GM12872 (cell line): ENCODE data around the gene BRME1.

ENCODE experiments used
- TF ChIP-seq, protein P1 (sequence below): IDR thresholded peaks from 3 replicates; pipeline ENCODE4 v1.5.1; 2011; ENCODE audit warnings: low read depth, mild to moderate bottlenecking, low read length, moderate library complexity; ENCODE audit not compliant: insufficient read depth

BRME1 gene

DNA sequence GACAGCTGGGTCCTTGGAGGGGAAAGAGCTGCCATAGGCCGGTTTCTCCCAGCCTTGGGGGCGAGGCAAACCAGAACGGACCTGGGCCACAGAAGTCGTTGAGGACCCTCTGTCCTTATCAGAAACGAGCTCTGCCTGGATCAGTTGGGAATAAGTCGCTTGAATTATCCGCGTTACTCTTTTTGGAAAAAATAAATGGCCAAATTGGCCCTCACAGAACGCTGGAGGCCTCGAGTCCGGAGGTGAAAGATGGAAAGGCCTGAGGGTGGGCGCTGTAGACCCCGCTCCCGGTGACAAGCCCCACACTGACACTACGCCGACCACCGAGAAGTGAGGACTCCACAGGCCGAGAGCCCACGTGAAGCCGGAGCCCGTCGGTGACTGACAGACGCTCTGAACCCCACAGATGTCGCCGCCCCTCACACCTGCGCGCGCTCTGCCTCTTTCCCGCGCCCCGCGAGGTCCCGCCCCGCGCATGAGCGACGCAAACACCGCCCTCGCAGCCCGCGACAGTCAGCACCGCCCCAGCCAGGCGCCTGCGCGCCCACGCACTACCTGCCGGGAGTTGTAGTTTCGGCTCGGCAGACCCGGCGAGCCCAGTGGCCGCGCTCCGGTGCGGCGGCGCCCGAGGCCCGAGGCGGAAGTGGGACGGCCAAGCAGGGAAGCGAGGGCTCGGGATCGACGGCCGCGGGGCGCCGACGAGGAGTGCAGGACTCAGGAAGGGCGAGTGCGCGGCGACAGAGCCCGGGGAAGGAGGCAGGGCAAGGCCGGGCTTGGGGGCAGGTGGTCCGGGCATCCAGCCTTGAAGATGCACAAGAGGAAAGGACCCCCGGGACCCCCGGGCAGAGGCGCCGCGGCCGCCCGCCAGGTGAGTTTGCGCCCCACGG is at the start of gene BRME1, which contains the start of gene CC2D1A:
Gene BRME1, minus strand, starts transcription at position 484 of the 887 bp plus-strand sequence. CDS start 1,225 bp downstream, outside the sequence.
Gene CC2D1A, plus strand, starts transcription at position 568 of the 887 bp plus-strand sequence. Its CDS starts 241 bp downstream, at position 809.
- TF ChIP-seq, protein P1, sequence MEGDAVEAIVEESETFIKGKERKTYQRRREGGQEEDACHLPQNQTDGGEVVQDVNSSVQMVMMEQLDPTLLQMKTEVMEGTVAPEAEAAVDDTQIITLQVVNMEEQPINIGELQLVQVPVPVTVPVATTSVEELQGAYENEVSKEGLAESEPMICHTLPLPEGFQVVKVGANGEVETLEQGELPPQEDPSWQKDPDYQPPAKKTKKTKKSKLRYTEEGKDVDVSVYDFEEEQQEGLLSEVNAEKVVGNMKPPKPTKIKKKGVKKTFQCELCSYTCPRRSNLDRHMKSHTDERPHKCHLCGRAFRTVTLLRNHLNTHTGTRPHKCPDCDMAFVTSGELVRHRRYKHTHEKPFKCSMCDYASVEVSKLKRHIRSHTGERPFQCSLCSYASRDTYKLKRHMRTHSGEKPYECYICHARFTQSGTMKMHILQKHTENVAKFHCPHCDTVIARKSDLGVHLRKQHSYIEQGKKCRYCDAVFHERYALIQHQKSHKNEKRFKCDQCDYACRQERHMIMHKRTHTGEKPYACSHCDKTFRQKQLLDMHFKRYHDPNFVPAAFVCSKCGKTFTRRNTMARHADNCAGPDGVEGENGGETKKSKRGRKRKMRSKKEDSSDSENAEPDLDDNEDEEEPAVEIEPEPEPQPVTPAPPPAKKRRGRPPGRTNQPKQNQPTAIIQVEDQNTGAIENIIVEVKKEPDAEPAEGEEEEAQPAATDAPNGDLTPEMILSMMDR: no peak

DNA sequence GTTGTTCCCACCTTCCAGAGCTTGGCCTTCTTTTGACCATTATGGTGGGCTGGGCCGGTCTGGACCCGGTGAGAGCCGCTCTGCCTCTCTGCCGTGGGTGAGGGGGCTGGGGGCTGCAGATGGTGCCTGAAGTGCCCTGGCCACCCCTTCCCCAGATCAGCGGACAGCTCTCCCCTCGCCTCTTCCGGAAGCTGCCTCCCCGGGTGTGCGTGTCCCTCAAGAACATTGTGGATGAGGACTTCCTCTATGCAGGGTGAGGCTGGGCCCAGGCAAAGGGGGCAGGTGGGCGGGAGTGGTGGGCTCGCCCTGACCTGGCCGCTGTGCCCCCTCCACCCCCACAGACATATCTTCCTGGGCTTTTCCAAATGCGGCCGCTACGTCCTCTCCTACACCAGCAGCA is 48.3 kb upstream of the BRME1 start:
- TF ChIP-seq, protein P1: no peak

DNA sequence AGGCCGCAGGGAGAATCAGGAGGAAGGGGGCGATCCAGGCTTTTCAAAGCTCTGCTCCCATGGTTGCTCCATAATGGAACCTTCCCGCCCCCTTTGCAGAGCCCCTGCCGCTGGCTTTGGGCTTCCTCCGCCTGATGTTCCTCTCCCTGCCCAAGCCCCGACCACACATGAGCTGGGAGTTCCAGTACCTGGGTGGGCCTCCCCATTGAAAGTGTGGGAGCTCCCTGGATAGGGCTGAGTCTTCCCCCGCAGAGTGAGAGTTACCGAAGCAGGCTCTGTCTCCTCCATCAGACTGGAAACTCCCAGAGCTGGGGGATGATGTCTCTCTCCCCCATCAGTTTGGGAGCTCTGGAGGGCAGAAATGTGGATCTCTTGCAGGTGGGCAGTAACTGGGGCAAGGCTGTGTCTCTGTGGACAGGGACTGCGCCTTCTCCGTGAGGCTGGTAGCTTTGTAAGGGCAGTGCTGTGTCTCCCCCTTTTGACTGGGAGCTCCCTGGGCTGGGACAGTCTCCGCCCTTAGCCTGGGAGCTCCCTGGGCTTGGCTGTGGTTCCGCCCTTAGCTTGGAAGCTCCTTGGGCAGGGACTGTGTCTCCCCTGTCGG is 47.1 kb upstream of the BRME1 start:
- TF ChIP-seq, protein P1: no peak

DNA sequence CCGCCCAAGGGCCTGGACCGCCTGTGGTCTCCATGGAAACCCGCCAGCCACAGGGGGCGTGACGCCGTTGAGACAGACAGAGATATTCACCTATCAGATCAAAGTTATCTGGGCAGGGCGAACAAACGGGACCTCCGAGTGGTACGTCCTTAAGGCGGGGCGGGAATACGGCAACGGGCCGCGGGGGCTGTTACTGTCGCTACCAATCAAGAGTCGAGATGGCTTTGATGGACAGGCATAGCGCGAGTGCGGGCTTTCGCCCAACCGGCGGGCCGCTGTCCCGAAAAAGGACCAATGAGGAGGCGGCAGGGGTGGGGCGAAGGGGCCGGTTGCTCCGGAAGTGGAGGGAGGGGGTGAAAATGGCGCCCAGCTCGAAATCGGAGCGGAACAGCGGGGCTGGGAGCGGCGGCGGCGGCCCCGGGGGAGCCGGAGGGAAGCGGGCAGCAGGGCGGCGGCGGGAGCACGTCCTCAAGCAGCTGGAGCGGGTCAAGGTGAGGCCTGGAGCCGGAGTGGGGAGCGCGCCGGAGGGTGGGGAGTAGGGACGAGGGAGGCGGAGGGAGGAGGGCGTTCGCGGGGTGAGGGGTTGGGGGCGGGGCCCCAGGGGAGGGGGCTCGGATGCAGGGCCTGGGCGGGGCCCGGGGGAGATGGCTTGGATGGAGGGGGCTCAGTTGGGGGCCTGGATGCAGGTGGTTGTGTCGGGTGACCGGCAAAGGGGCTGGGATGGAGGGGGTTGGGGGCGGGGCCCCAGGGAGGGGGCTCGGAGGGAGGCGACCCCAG is 46.4 kb upstream of the BRME1 start, which contains the start of gene DCAF15:
Gene DCAF15, plus strand, starts transcription at position 356 of the 777 bp plus-strand sequence. Its CDS starts 4 bp downstream, at position 360.
- TF ChIP-seq, protein P1: no peak

DNA sequence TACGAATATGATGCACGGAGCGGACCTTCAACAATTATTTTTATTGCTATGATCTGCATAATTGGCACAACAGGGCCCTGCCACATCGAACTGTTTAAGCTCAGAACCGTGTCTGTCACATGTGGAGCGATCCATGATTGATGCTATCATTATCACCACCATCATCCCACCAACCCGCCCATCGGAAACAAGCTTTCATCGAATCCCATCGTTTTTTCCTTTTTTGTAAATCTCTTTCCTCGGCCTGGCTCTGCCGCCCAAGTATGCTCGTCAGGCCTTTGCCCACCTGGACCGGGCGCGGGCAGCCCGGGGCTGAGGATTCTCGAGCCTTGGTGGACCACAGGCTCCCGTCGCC is 45.9 kb upstream of the BRME1 start:
- TF ChIP-seq, protein P1: no peak

DNA sequence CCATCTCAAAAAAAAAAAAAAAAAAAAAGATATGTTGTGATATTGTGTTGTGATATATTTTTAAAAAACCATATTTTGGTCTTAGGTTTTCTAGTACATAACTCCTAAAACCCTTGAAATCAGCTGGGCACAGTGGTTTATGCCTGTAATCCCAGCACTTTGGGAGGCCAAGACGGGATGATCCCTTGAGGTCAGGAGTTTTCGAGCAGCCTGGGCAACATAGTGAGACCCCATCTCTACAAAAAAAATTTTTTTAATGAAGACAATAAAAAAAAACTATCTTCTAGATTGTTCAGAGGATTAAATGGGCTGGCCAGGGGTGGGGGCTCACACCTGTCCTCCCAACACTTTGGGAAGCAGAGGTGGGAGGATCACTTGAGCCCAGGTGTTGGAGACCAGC is 45.1 kb upstream of the BRME1 start:
- TF ChIP-seq, protein P1: no peak

DNA sequence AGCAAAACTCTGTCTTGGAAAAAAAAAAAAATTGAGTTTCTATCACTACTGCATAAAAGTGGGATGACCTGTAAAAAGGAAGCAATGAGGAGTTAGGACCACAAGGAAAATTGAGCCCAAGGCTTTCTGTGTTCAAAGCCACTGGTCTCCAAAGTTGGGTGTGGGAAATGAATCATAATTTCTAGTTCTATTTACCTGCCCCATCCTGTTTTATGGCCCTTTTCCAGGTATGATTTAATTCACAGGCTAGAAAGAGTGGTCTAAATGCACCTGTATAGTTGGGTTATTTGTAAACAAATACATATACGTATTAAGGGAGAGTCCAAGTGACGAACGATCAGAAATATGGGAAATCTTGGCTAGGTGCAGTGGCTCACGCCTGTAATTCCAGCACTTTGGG is 40.5 kb upstream of the BRME1 start:
- TF ChIP-seq, protein P1: no peak
